ENCODE data around the gene APBA2. TPM values are rescaled to one million over a fixed set of nuclear protein-coding genes. Genes with fewer than 3 reads are reported as not detected.

The APBA2 gene
- total RNA-seq, 1 experiment from 2014 or later, result 13.2 TPM

- no peak for DNase-seq (ENCODE audit: low spot score)
Measured at GRCh38 chr15:29103824-29104565, 218.2 kb downstream of the APBA2 start.

GRCh38 chr15:29104566-29104880, 218.7 kb downstream of the APBA2 start:
- DNase-seq (ENCODE audit: low spot score), result no peak

DNA sequence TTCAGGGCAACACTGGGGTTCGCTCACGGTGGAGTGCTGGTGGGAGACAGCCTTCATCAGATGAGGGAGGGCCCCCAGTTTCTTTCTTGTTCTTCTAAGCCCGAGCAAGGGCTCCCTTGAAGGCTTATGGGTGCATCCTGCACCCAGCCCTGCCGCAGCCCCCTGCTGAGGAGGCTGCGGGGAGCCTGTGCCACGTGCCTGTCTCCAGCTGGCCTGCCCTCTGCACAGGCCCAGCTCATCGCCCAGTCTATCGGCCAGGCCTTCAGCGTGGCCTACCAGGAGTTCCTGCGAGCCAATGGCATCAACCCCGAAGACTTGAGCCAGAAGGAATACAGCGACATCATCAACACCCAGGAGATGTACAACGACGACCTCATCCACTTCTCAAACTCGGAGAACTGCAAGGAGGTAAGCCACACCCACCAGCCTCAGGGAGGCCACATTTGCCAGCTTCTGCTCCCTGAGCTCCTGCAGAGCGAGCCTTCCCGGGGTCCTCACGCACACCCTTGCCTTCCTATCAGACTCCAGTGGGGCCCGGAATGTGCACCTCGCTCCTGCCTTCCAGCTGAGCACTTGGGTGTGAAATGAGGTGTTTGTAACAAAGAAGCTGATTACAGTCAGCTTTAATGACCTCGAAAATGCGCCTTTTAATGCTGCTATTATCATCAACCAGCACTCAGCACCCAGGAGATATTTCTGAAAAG, 219.5 kb downstream of the APBA2 start:
- no peak for DNase-seq (ENCODE audit: low spot score)

DNA sequence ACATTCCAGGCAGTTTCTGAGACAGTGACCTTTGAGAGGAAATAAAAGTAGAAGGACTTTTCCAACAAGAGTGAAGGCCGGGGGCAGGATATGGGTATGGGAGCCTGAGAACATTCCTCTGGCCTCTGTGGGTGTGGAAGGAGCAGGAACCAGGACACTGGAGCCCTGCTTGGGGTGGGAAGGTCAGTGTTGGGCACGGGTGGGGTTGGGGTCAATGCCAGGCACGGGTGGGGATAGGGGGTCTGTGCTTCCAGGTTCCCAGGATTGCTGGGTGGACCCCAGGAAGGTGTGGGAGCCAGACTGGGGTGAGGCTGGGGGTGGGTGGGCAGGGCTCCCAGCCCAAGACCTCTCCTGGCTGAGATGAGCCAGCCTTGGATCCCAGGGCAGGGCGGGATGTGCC, 220.3 kb downstream of the APBA2 start:
- DNase-seq (ENCODE audit: low spot score), result no peak

DNA sequence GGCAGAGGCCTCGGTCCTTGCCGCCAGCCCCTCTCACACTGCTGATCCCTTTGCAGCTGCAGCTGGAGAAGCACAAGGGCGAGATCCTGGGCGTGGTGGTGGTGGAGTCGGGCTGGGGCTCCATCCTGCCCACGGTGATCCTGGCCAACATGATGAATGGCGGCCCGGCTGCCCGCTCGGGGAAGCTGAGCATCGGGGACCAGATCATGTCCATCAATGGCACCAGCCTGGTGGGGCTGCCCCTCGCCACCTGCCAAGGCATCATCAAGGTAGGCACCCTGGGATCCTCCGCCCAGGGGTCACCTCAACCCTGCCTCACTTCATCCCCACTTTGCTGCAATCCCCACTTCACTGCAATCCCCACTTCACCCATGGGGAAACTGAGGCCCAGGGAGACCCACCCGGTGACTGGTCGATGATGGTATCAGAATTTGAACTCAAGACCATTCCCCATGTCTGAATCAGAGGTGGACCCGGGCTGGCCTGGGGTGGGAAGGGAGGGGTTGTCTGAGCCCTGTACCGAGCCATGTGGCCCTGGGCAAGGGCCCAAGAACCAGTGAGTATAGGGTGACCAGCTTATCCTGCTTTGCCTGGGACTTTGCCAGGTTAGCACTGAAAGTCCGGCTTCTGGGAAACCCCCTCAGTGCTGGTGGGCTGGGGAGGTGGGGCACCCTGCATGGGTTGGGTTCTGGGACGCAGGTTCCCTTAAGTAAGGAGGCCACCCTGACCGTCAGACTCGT, 220.9 kb downstream of the APBA2 start:
- no peak for DNase-seq (ENCODE audit: low spot score)

GRCh38 chr15:29107291-29107890, 221.6 kb downstream of the APBA2 start:
- no peak for DNase-seq (ENCODE audit: low spot score)

- DNase-seq (ENCODE audit: low spot score), result no peak
Measured at GRCh38 chr15:29107971-29108645, 222.3 kb downstream of the APBA2 start.

GRCh38 chr15:29109762-29110161, 224.0 kb downstream of the APBA2 start:
- no peak for DNase-seq (ENCODE audit: low spot score)

DNA sequence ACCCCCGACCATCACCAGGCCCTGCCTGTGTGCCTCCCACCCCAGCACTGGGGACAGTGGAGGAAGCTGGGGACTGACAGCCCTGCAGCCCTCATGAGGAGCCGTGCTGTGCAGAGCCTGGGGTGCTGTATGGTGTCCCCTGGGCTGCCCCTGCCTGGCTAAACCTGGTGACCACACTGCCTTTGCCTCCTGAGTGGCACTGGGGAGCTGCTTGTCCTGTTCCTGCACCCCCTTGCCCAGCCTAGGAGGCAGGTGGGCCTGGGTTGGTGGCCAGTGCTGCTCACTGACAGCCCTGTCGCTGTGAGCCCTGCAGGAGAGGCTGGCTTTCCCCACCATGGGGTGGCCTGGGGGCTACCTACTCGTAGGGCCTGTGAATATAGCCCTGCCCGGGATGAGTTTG, 224.4 kb downstream of the APBA2 start:
- DNase-seq (ENCODE audit: low spot score), result no peak

DNA sequence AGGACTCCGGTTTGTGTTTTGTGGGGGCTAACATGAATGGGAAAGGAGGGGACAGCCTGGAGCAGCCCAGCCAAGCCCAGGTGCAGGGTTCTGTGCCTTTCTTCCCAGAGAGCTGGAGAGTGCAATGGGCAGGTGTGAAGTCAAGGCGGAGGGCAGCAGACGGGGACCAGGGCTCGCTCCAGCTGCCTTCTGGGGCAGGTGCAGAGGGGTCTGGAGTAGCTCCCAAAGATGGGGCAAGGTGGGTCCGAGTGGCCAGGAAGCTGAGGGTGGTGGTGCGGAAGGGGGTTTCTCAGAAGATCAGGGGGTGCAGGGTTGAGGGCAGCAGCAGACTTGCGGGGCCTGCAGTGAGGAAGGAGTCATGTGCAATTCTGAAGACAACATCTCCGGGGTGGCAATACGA, 225.0 kb downstream of the APBA2 start:
- DNase-seq (ENCODE audit: low spot score), result no peak

- DNase-seq (ENCODE audit: low spot score), result no peak
Measured at GRCh38 chr15:29111705-29112281, 226.0 kb downstream of the APBA2 start.

- DNase-seq (ENCODE audit: low spot score), result no peak
Measured at GRCh38 chr15:29113336-29114220, 227.8 kb downstream of the APBA2 start.

DNA sequence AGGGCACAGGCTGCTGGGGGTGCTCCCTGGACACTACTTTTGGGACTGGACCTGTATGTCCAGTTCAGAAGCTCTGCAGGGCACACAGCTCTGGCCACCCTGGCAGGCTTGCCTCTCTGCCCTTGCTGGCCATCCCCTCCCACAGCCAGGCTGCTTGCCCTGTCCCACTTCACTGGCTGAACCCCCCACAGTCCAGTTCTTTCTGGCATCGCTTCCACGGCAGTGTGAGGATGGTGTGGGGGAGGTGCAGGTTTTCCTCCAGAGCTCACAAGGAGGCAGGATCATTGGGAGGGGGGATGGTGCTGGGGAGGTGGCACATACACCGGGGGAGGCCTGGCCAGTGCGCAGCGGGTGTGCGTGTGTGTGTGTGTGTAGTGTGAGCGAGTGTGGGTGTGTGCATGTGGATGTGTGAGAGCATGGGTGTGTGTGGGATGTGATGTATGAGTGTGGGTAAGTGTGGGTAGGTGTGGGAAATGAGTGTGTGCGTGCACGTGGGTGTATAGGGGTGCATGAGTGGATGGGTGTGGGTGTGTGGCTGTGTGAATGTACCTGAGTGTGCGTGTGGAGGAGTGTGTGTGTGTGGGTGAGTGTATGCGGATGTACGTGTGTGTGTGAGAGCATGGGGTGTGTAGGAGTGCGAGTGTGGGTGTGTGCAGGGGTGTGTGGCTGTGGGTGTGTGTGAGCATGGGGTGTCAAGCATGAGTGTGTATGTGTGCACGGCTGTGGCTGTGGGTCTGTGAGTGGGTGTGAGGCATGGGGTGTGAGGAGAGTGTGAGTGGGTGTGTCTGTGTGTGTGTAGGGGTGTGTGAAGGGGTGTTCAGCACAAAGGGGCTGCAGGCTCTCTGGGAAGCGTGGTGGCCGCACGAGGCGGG, 228.7 kb downstream of the APBA2 start:
- DNase-seq (ENCODE audit: low spot score), result no peak

GRCh38 chr15:29115093-29115991, 229.6 kb downstream of the APBA2 start:
- DNase-seq (ENCODE audit: low spot score), result no peak

GRCh38 chr15:29116970-29117700, 231.4 kb downstream of the APBA2 start:
- no peak for DNase-seq (ENCODE audit: low spot score)

DNA sequence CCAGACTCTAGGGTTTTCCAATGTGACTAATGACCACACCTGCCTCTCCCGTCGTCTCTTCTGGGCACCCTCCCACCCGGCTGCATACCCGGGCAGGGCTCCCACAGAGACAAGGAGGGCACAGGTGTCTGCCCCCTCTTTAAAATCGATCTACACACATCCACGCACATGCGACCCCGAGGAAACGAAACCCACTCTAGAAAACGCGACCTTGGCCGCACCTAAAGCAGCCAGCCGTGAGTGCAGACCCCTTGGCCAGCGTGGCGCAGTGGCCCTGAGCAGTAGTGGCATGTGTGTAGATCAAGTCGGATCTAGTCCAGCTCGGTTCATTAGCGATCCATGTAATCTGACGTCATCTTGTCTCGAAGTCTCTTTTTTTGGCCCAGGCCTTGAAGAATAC, 232.0 kb downstream of the APBA2 start:
- DNase-seq (ENCODE audit: low spot score), result no peak

GRCh38 chr15:29119847-29120246, 234.1 kb downstream of the APBA2 start:
- DNase-seq (ENCODE audit: low spot score), result no peak

All from H4 (cell line).